Body of pancreas (tissue), 4 donors: ENCODE measurements around the gene DTYMK. TPM values are rescaled to one million over a fixed set of nuclear protein-coding genes. Genes with fewer than 3 reads are reported as not detected.

Experiments
- ATAC-seq: fragments of 150-250 bp; one replicate; pipeline ENCODE4 v1.9.1; 2016
- DNase-seq, 4 donors: peaks; one replicate each; pipeline ENCODE4 v3.0.0-alpha.2; 2019
- H3K27ac ChIP-seq, 4 donors: fragments of 200-600 bp; sonication (generic); 1 replicate in 3 of 4; 2 replicates in 1 of 4; pipeline versions ENCODE4 v1.5.1 to v1.6.1; 2016 to 2019; ENCODE audit warnings: mild to moderate bottlenecking in 1 of 4, mixed read lengths in 1 of 4, moderate library complexity in 1 of 4
- H3K27me3 ChIP-seq, 2 donors: fragments of 200-600 bp; sonication (generic); one replicate each; pipeline ENCODE4 v1.6.0; 2016; ENCODE audit warnings: mild to moderate bottlenecking in 1 of 2
- H3K36me3 ChIP-seq, 2 donors: fragments of 200-600 bp; sonication (generic); replicated peaks in 1 of 2; 2 replicates each; pipeline ENCODE4 v1.5.1; 2016; ENCODE audit warnings: low read depth in 2 of 2; ENCODE audit not compliant: insufficient read depth in 1 of 2
- H3K4me1 ChIP-seq: fragments of 200-600 bp; sonication (generic); one replicate; pipeline ENCODE4 v1.6.0; 2016
- H3K4me3 ChIP-seq, 2 donors: fragments of 200-600 bp; sonication (generic); 1 replicate in 1 of 2; 2 replicates in 1 of 2; pipeline ENCODE4 v1.5.1; 2016 to 2019
- H3K9me3 ChIP-seq, 3 donors: fragments of 200-600 bp; sonication (generic); 1 replicate in 2 of 3; 2 replicates in 1 of 3; pipeline ENCODE4 v1.5.1; 2016
- CTCF ChIP-seq, 7 experiments: fragments of 450-650 bp in 4 of 7; fragments of 200-600 bp in 3 of 7; sonication (generic) in 3 of 7; IDR thresholded peaks; one replicate each; pipeline ENCODE4 v1.5.1; 2016 to 2019; ENCODE audit warnings: antibody characterized with exemption in 7 of 7
- POLR2A ChIP-seq, 3 donors: fragments of 450-650 bp; IDR thresholded peaks; one replicate each; pipeline ENCODE4 v1.6.1; 2016; ENCODE audit warnings: antibody characterized with exemption in 3 of 3, mild to moderate bottlenecking in 2 of 3
- WGBS, 2 donors: methylation state at CpG; one replicate each; pipeline ENCODE4 v1.1.5; 2017; 5-methylcytosine and 5-hydroxymethylcytosine counted together
- intact Hi-C: fragments of 100-400 bp; cut with DNase I; formaldehyde crosslinking; loops from one replicate; pipeline ENCODE4 v1.15.1; 2023
- total RNA-seq, 2 donors: library from RNA; depleted of rRNA; stranded (reverse); fragments of >200 nt; gene quantifications; one replicate each; pipeline ENCODE4 v1.1.0, GENCODE V29; 2016

DTYMK gene
- total RNA-seq, 2 donors from 2014 or later: 5.7 to 12.5 TPM

GRCh38 chr2:241720099-241720498 lies 33.5 kb upstream of the DTYMK start:
- Histone ChIP-seq H3K27me3 (no peaks in the 10 kb centered on the region), H3K4me3 (no peak overlapping the region), H3K9me3 (peaks cover 0 to 3% (median 0%) of the 10 kb centered on the region in 3 donors), H3K27ac (no peak overlapping the region), H3K4me1 (no peaks in the 10 kb centered on the region), H3K36me3 (peaks cover 0 to 18% of the 10 kb centered on the region in 2 donors)
- 92 to 95% methylated on average over 14 to 16 of the region's 19 CpGs for WGBS, 2 donors
- ATAC-seq (no peak), DNase-seq (no peak)
- intact Hi-C loops: no loop called here
- TF ChIP-seq POLR2A (IDR thresholded peaks at IDR 0.05) (no peak), CTCF (IDR thresholded peaks at IDR 0.05) (no peak)

GRCh38 chr2:241719093-241719492 lies 32.5 kb upstream of the DTYMK start:
- Histone ChIP-seq H3K27me3 (no peaks in the 10 kb centered on the region), H3K9me3 (peaks cover 0 to 3% (median 0%) of the 10 kb centered on the region in 3 donors), H3K4me1 (no peaks in the 10 kb centered on the region), H3K27ac (no peak overlapping the region), H3K36me3 (peaks cover 0 to 21% of the 10 kb centered on the region in 2 donors), H3K4me3 (no peak overlapping the region)
- ATAC-seq: no peak
- 86 to 97% methylated on average over 1 to 16 of the region's 16 CpGs for WGBS, 2 donors
- intact Hi-C loops: no loop called here
- no peak for DNase-seq
- TF ChIP-seq CTCF (IDR thresholded peaks at IDR 0.05) (no peak), POLR2A (IDR thresholded peaks at IDR 0.05) (no peak)

- Histone ChIP-seq H3K4me3 (no peak overlapping the region), H3K27ac (no peak overlapping the region), H3K4me1 (peaks cover under 1% of the 10 kb centered on the region), H3K27me3 (no peaks in the 10 kb centered on the region), H3K9me3 (no peaks in the 10 kb centered on the region), H3K36me3 (peaks cover 15 to 32% of the 10 kb centered on the region in 2 donors)
- DNase-seq (no peak), ATAC-seq (no peak)
- 85 to 87% methylated on average over 10 of the region's 10 CpGs for WGBS, 2 donors
- TF ChIP-seq POLR2A (IDR thresholded peaks at IDR 0.05) (no peak), CTCF (IDR thresholded peaks at IDR 0.05) (no peak)
- intact Hi-C loops: no loop called here
Measured at GRCh38 chr2:241708879-241709278, 22.3 kb upstream of the DTYMK start.

DNA sequence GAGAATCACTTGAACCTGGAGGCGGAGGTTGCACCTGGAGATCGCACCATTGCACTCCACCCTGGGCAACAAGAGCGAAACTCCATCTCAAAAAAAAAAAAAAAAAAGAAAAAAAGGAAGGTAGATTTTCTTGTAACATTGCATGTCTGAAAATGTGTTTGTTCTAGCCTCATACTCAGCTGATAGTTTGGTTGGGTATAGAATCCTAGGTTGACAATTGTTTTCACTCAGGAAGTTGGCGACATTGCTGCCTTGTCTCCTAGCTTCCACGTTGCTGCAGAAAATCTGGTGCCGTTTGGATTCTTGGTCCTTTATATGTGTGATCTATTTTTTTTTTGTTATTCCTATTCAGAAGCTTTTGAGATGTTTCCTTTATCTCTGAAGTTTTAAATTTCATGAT lies 19.9 kb upstream of the DTYMK start:
- ATAC-seq (no peak), DNase-seq (no peak)
- WGBS, 2 donors: 92 to 99% methylated on average over 6 of the region's 6 CpGs
- Histone ChIP-seq H3K9me3 (no peaks in the 10 kb centered on the region), H3K4me1 (peaks cover 13% of the 10 kb centered on the region), H3K4me3 (no peak overlapping the region), H3K36me3 (peaks cover 9 to 21% of the 10 kb centered on the region in 2 donors), H3K27me3 (no peaks in the 10 kb centered on the region), H3K27ac (no peak overlapping the region)
- TF ChIP-seq POLR2A (IDR thresholded peaks at IDR 0.05) (no peak), CTCF (IDR thresholded peaks at IDR 0.05) (no peak)
- intact Hi-C loops: no loop called here

GRCh38 chr2:241703032-241703604 lies 16.5 kb upstream of the DTYMK start:
- TF ChIP-seq CTCF (IDR thresholded peaks at IDR 0.05): no peak
- no peak for TF ChIP-seq POLR2A (IDR thresholded peaks at IDR 0.05)
- Histone ChIP-seq H3K4me1 (peaks cover 21% of the 10 kb centered on the region), H3K27me3 (no peaks in the 10 kb centered on the region), H3K4me3 (peak overlapping the region; percentile 52 to 80), H3K9me3 (no peaks in the 10 kb centered on the region), H3K36me3 (peaks cover 0 to 11% of the 10 kb centered on the region in 2 donors), H3K27ac (peak overlapping the region; percentile 86 to 100 (median 98))
- intact Hi-C loops: no loop called here
- DNase-seq (peak in 2 of 4 donors; percentile 23 to 44), ATAC-seq (no peak)
- WGBS, 2 donors: 43 to 56% methylated on average over 8 to 11 of the region's 11 CpGs
